Inflammatory macrophage treated with lipopolysaccharide for 1 hour (primary cell): ENCODE measurements around the gene ENPP6.
"Not testable (repeated sequence)": the region's sequence is repeated elsewhere in the genome, so short reads cannot be mapped to it uniquely, and the experiment has no call there.

ENCODE experiments used
- DNase-seq, 2 donors: peaks; one replicate each; pipeline ENCODE4 v3.0.0-alpha.2; 2020 to 2022

ENPP6 gene

DNA sequence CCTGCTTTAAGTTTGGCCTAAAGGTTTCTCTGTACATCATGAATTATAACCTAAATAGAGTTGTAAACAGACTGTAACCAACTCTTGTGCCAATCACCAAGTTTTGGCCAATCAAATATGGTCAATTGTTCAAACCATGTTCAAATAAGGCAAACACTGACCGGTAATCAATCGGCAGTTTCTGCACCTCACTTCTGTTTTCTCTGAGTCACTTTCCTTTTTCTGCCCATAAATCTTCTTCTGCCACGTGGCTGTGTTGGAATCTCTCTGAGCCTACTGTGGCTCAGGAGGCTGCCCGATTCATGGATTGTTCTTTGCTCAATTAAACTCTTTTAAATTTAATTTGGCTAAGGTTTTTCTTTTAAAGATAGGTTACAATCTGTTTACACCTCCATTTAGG lies 16.5 kb upstream of the ENPP6 start:
- no peak for DNase-seq

DNA sequence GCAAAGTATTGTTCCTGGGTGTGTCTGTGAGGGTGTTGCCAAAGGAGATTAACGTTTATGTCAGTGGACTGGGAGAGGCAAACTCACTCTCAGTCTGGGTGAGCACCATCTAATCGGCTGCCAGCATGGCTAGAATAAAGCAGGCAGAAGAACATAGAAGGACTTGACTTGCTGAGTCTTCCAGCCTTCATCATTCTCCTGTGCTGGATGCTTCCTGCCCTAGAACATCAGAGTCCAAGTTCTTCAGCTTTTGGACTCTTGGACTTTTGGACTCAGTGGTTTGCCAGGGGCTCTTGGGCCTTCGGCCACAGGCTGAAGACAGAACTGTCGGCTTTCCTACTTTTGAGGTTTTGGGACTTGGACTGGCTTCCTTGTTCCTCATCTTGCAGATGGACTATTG lies 15.3 kb upstream of the ENPP6 start:
- DNase-seq: no peak

DNA sequence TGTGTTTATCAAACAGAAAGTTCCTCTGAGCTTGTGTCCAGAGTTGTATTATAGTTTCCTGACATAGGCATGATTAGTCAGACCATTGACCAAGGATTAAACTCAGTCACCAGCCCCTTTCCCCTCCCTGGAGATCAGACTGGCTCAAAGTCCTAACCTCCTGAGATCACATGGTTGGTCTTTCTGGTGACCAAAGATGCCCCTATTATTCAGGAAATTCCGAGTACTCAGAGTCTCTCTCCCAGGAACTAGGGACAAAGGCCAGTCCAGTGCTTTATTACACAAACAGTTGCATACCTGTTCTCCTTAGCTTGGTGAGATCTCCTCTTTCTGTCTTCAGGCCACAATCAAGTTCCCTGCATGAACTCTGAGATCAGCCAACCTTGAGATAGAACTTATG lies 14.5 kb upstream of the ENPP6 start:
- DNase-seq: no peak

DNA sequence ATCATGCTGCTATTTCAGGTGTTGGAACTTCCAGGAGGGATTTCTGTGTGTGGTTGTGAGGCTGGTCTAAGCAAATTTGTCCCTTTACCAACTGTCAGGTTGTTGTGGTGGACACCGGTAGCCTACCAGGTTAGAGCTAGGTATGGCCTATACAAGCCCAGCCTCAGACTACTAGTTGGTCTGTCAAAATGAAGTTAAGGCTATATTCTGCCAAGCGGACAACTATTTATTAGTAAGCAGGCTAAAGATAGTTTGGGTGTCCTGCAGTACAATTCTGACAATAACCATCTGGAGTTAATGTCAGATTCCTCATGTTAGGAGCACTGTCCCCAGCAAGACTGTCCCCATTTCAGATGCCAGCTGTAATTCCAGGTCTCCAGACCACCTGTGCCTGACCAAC lies 13.9 kb upstream of the ENPP6 start:
- no peak for DNase-seq

DNA sequence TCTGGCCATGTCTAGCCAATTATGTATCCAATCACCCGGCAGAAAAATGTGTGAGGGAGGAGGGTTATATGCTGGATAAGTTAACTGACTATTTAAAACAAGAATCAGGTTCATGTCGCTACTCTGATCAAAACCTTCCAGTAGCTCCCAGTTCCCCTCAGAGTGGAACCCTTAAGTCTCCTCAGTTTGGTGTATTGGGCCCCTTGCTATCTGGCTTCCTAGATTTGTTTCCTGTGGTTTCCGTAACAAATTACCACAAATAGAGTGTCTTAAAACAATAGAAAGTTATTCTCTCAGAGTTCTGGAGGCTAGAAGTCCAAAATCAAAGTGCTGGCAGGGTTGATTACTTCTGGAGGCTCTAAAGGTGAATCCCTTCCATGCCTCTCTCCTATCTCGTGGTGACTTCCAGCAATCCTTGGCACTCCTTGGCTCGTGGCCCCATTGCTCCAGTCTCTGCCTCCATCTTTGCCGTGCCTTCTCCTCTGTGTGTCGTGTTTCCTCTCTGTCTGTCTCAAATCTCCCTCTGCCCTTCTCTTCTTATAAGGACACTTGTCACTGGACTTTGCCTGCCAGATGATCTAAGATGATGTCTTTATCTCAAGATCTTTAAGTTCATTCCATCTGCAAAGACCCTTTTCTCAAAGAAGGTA lies 10.5 kb upstream of the ENPP6 start:
- DNase-seq: no peak

DNA sequence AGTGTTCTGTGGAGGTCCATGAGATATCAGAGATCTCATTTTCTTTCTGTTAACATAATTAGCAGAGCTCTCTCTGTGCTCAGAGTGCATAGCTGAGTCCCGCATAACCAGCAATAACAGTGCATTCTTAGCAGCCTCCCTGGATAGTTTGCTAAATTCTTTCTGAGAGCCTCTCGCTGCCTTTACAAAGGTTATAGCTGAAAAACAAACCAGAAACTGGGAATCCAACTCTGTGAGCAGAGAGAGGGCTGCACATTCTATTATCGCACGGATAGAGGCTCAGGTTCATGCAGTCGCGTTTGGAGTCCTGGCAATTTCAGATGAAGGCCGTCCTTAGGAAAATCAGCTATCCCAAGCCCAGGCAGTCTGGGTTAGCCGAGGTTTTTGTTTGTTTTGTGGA lies 1.2 kb downstream of the ENPP6 start:
- DNase-seq: no peak

DNA sequence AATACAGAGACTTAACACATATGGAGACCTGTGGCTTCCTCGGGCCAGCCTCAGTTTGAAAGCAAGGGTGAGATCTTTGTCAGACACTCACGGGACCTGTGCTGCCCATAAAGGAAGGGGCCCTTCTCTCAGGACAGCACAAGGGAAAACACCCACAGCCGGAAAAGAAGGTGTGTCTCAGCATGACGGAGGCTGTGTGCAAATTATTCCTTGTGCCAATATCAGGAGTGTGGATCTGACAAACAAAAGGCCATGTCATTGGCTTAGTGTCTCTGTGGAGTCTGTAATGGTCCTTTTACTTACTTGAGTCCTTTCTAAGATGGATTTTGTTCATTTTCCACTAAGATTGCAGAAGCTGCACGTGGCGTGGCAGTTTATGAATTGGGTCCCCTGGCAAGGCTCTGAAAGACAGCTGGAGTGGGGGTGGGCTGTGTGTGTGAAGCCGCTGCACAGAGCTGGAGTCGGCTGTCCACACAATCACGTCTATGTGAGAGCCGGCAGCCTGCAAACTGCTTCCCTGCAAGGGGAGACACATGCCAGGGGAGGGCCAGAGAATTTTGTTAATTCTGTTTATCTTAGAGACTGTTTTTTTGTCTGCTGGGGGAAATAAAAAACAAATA lies 1.9 kb downstream of the ENPP6 start:
- DNase-seq: no peak

DNA sequence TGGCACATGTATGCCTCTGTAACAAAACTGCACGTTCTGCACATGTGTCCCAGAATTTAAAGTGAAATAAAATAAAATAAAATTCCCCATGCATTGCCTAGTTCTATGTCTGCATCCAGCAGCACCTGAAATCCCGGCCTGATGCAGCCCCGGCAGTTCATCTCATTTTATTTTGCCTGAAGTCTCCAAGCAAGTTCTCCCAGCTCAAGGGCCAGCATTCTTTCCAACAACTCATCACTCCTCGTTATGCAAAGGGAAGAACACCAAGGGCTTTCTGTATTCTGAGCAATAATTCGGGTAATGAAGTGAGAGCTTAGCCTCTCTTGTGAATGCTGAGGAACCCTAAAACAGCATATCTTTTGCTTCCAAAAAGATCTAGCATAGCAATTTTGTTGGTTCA lies 2.7 kb downstream of the ENPP6 start:
- no peak for DNase-seq

DNA sequence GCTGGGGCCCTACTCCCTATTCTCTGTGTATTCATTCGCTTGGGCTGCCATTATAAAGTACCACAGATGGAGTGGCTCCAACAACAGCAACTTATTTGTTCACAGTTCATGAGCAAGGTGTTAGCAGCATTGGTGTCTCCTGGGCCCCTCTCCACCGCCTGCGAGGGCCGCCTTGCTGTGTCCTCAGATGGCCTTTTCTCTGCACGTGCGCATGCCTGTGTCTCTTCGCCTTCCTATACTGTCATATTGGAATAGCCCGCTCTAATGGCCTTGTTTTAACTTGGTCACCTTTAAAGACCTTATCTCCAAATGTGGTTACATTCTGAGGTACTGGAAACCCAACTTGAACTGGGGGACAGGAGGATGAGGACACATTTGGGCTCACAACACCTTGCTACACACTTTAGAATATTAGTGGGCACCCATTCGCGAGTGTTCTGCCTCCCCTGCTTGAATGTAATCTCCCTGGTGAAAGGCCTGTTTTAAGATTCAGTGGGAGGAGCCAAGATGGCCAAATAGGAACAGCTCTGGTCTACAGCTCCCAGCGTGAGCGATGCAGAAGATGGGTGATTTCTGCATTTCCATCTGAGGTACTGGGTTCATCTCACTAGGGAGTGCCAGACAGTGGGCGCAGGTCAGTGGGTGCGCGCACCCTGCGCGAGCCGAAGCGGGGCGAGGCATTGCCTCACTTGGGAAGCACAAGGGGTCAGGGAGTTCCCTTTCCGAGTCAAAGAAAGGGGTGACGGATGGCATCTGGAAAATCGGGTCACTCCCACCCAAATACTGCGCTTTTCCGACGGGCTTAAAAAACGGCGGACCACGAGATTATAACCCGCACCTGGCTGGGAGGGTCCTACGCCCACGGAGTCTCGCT lies 9.7 kb downstream of the ENPP6 start:
- DNase-seq: not testable (repeated sequence)

DNA sequence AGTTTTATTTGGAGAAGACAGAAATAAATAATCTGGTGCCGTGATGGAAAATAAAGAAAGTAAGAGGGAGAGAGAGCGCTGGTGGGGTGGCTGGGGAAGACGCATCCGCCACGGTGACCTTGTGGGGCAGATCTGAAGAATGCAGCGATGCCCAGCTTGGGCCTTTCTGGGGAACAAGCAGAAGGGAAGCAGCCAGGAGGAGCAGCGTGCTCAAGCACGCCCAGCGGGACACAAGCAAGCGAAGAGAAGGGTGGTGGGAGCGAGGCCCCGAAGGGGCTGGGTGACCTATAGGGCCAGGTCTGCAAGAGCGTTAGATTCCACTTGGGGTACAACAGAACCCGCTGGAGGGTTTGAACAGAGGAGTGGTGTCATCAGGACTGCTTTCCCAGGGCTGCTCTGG lies 12.4 kb downstream of the ENPP6 start:
- DNase-seq: no peak

DNA sequence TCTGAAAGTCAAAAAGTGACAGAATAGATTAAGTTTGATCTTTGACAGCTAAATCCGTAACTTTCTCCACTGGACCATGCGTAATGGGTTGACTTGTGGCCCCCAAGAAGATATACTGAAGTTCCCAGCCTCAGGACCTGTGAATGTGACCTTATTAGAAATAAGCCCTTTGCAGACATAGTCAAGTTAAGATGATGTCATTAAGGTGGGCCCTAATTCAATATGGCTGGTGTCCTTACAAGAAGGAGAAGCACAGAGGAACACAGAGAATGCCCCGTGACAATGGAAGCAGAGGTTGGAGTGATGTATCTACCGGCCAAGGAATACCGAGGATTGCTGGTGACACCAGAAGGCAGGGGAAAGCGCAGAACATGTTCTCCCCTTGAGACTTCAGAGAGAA lies 14.4 kb downstream of the ENPP6 start:
- DNase-seq: no peak

DNA sequence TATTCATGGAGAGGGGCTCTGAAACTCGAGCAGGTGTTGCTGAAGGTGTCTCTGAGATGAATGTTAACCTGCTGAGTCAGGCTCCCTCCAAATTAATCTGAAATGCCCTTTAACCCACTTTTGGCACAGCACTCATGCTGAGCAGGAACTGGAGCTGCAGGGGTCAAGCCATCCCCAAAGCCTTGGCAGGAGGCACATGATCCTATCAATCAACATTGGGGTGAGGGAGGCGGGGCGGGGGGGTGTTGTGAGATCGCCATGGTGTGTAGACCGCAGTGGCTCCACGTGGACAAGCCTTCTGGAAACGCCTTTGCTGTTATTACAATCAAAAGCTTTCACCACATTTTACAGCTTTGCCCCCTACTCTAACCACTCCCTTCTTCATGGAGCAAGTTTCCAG lies 16.5 kb downstream of the ENPP6 start:
- no peak for DNase-seq

DNA sequence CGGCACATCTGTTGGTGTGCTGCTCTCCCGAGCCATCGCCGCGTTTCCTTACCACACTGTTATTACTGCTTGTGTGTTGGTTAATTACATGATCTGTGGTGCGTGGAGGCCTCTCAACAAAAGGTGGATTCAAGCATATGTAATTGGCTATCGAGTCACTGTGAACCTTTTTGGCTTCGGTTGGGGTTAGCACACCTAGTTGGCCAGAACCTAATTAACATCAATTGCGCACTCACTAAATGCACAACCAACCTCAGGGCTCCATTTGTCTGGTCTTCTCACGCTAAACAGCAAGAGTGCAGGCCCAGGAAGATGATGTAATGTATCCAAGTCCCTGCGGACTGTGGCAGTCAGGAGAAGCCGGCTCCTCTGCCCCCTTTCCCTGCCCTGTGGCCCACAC lies 17.4 kb downstream of the ENPP6 start:
- no peak for DNase-seq

DNA sequence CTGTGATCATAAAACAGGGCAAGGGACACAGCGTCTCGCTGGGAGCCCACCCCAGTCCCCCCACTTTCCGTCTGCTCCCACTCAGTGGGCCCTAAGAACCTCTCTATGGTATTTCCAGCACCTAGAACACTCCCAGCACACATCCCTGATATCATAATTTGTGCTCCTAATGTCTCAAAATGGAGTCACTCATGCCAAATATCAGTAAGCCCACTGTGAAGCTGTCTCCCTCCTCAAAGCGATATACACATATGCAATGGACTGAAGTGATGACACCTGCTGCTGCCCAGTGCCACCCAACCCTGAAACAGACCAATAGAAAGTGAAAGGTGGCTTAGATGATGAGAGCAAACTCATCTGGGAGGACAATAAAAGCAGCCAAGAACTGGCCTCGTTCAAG lies 17.9 kb downstream of the ENPP6 start:
- no peak for DNase-seq

DNA sequence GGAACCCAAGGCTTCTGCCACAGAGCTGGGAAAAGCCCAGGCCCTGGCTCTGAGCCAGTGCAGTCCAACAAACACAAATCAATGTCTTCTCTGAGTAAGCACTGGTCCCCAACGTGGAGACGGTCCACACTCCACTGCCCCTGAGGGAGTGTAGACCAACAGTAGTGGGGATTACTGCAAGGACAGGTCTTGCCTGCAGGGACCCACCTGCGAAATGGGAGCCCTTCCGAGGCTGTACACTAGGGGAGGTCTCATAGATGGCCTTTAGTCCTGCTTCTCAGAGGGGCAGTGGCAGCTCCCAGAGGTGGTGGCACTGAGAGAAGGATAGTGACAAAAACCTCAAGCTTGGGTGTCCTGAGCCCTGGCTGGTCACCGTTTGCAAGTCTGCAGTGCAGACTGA lies 19.5 kb downstream of the ENPP6 start:
- DNase-seq: no peak

DNA sequence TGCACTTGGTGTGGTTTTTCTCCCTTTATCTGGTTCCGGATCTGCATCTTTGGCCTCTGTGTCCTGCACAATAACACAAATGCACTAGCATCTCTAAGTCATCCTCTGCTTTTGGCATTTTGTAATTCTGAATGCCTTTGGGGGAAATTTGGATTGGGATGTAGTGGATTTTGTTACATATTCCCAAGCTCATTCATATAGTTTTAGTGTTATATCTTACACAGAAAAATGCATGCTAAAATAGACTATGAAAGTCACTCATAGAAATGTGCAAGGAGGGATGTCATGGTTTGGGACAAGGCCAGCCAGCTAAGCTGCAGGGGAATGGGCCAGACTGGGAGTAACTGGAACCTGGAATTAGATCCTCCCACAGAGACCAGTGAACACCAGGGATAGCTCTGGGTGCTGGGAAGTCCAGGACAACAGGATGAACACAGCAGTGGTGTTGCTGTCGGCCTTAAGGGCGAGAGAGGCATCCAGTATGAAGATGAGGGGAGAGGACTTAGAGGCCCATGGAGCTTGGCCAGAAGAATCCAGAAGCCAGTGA lies 20.1 kb downstream of the ENPP6 start:
- DNase-seq: no peak

DNA sequence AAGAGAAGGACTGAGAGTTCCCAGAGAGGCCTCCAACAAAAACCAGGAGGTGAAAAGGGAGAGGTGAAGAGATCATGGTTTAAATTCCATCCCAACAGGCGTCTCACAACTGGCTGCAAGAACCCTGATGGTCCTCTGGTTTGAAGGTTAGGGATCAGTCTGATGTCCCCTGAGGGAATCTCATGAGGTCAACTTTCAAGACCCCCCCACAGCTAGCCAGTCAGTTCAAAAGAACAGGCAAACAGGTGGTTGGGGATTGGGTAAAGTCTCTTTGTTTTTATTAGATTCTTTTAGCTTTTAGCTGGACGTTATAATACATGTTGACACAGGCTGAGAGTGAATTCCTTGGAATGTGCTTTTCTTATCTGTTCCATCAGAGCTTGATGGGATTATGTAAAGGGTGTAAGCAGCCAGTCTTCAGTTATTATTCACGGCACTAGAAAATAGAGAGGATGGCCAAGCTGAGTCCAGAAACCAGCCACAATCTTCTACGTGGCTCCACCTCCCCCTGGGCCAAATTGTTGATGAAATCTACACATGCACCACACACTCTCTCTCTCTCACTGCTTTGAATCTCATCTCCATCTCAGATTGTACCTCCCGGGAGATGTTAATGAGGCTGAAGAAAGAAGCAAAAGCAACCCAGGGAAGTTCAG lies 20.8 kb downstream of the ENPP6 start:
- no peak for DNase-seq

DNA sequence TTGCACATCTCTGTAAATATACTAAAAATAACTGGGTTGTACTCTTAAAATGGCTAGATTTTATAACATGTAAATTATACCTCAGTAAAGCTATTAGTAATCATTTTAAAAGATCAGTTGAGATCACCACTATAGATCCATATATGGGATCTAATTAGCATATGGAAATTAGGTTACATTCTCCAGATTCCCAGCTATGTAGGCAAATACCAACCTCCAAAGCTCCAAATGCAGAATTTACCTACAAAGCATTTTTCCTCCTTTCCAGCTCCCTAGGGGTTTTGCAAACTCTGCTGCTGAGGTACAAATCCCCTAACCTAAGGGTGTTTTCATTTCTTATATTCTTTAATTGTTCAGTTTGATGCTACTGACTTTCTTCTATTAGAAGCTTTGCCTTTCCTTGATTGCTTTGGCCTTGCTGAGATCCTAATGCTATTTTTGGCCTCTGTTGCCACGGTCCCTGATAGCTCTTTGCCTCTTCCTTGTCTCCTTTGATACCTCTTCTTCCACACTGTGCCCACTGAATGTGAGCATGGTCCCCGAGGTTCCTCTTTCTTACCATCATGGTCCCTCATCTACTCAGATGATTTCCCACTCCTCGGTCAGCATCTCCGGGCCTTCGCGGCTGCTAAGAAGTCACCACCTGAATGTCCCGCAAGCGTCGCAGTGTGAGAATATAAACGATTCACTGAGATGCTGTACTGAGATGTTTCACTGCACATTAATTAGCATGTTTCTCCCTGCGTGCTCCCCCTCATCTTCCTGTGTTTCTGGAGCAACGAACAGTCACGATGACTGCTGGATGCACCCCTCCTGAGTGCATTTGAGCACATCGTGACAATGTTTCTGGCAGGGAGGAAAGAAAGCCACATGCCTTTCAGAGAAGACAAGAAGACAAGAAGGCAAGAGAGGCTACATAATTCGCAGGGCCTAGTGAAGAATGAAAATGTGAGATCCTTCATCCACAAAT lies 23.8 kb downstream of the ENPP6 start:
- DNase-seq: no peak

DNA sequence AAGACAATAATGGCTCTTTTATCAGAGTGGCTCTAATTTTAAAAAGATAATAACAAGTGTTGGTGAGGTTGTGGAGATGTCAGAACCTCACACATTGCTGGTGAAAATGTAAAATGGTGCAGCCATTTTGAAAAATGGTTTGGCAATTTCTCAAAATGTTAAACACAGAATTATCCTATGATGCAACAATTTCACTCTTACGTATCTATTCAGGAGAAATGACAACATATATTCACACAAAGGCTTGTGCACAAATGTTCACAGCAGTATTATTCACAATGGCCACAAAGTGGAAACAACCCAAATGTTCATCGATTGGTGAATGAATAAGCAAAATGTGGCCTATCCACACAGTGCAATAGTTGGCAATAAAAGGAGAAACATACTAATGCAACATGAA lies 24.7 kb downstream of the ENPP6 start:
- no peak for DNase-seq

DNA sequence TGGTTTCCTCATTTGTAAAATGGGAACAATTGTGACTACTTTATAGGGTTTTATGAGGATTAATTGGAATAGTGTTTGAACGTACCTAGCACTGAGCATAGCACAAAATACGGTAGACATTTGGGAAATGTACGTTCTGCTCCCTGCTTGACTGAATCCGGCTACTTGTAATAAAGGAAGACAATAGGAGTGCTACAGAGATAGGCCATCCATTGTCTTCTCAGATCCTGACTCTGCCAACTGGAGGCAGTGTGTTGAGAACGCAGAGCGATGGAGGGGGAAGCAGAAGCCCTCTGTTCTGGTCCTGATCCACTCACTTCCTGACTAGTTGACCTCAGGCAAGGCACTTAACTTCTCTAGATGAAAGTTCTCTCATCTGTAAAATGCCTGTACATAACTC lies 26.4 kb downstream of the ENPP6 start:
- no peak for DNase-seq

DNA sequence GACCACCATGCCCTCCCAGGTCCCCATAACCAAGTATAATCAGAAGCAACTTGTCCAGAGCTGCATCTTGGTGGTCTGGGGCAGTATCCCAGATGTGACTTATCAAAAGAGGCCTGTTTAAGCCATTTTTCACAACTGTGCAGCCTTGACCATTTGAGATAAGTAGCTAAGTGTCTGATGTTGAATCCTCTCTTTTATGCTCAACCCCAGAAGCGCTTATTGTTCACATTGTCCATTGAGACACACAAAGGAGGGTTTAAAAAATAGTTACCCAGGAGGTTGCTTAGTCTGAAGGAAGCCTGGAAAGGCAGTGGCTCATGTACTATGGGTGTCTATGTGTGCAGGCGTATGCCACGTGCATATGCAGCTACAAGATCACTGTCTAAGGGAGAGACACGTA lies 27.0 kb downstream of the ENPP6 start:
- no peak for DNase-seq

DNA sequence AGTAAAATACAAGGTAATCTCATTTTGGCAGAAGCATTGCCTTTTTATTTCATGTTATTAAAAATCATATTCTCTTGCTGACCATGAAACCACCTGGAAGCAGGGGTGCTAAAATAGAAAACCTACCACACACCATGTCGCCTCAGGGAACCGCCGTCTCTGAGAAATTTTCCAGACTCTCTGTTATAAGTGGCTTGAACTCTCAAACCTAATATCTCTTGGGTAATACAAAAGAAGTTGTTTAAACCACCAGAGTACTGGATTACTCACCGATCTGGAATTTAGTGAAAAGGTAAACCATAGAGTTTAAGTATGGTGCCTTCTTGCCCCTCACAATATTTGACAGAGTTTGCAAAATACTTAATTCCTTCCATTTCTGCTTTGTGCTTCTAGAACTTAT lies 27.7 kb downstream of the ENPP6 start:
- DNase-seq: no peak
